Osteocyte (in vitro differentiated cells): ENCODE data around the gene SLCO2A1. TPM values are rescaled to one million over a fixed set of nuclear protein-coding genes. Genes with fewer than 3 reads are reported as not detected.

Experiments used
- DNase-seq: peaks from one replicate; pipeline ENCODE4 v3.0.0; 2021; ENCODE audit warnings: mixed read lengths; ENCODE audit not compliant: unreplicated experiment; ENCODE audit errors: extremely low spot score
- H3K27ac Mint-ChIP-seq: one replicate; pipeline ENCODE4 v1.8.0; 2021; ENCODE audit warnings: mild to moderate bottlenecking, mixed read lengths; ENCODE audit not compliant: unreplicated experiment
- H3K27me3 Mint-ChIP-seq: one replicate; pipeline ENCODE4 v1.8.0; 2021; ENCODE audit warnings: mixed read lengths; ENCODE audit not compliant: unreplicated experiment
- H3K36me3 Mint-ChIP-seq: one replicate; pipeline ENCODE4 v1.8.0; 2021; ENCODE audit warnings: mixed read lengths; ENCODE audit not compliant: unreplicated experiment
- H3K4me1 Mint-ChIP-seq: one replicate; pipeline ENCODE4 v1.8.0; 2021; ENCODE audit warnings: mixed read lengths; ENCODE audit not compliant: unreplicated experiment
- H3K4me3 Mint-ChIP-seq: one replicate; pipeline ENCODE4 v1.8.0; 2021; ENCODE audit warnings: mild to moderate bottlenecking, moderate library complexity, mixed read lengths; ENCODE audit not compliant: unreplicated experiment
- H3K9me3 Mint-ChIP-seq: one replicate; pipeline ENCODE4 v1.8.0; 2021; ENCODE audit warnings: mixed read lengths; ENCODE audit not compliant: unreplicated experiment
- CTCF ChIP-seq: fragments of 200-600 bp; sonication (generic); IDR thresholded peaks from 2 replicates; pipeline ENCODE4 v1.5.0; 2021; ENCODE audit warnings: antibody characterized with exemption, mild to moderate bottlenecking, moderate library complexity
- total RNA-seq: library from RNA; stranded (reverse); gene quantifications from 2 replicates; pipeline ENCODE4 v1.2.1, GENCODE V29; 2021

The SLCO2A1 gene
- total RNA-seq, 1 donor from 2014 or later = 9.8 TPM

GRCh38 chr3:134066158-134066541 is 36.4 kb upstream of the SLCO2A1 start:
- Mint-ChIP-seq H3K9me3 (no peaks in the 10 kb centered on the region), H3K27me3 (no peaks in the 10 kb centered on the region), H3K36me3 (no peaks in the 10 kb centered on the region), H3K4me3 (no peak overlapping the region), H3K4me1 (peaks cover 39% of the 10 kb centered on the region), H3K27ac (peak overlapping the region; percentile 60)
- peak; percentile 70 for DNase-seq
- no peak for TF ChIP-seq CTCF

DNA sequence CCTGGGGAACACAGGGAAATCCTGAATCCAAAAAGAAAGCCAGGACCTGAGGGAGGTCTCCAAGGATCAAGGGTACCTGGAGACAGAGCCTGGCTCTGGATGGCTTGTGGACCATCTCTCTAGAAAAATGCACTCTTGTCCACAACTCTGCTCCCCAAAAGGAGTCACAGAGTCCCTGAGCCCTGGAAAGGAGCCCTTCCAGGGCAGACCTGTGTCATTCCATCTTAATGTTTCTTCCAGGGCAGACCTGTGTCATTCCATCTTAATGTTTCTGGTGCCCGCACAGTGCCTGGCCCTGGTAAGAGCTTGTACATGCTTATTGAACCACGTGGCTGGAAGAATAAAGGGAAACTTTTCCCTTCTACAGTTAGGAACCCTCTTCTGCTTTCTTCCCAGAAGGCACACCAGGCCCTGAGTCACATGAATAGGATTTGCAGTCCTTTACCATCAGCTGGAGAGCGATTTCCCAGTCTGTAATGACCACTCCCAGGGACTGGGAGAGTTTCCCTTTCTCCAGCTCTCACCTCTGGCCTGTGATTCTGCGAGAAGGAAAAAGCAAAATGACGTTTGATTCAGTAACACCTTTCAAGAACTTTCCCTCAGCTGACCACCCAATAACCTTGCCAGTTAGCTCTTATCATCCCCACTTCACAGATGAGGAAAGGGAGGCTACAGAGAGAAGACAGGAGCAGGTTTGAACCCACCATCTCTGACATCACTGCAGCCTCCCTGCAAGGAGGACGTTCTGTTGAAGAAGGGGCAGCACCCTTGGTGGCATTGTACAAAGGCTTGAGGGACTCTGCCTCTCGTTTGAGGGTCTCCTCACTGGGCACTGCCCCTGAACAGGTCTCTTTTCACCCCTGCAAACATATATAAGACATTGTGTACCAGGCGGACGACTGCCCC is 35.8 kb upstream of the SLCO2A1 start:
- H3K36me3 Mint-ChIP-seq = no peaks in the 10 kb centered on the region
- no peaks in the 10 kb centered on the region for H3K9me3 Mint-ChIP-seq
- no peak overlapping the region for H3K4me3 Mint-ChIP-seq
- peak overlapping the region; percentile 60 for H3K27ac Mint-ChIP-seq
- peaks cover 41% of the 10 kb centered on the region for H3K4me1 Mint-ChIP-seq
- TF ChIP-seq CTCF = no peak
- DNase-seq = peak; percentile 25
- no peaks in the 10 kb centered on the region for H3K27me3 Mint-ChIP-seq

- no peaks in the 10 kb centered on the region for H3K36me3 Mint-ChIP-seq
- peaks cover 55% of the 10 kb centered on the region for H3K4me1 Mint-ChIP-seq
- no peaks in the 10 kb centered on the region for H3K9me3 Mint-ChIP-seq
- no peak overlapping the region for H3K4me3 Mint-ChIP-seq
- DNase-seq = peak; percentile 30
- H3K27me3 Mint-ChIP-seq = no peaks in the 10 kb centered on the region
- TF ChIP-seq CTCF = no peak
- no peak overlapping the region for H3K27ac Mint-ChIP-seq
Observed at GRCh38 chr3:134064081-134064480, 34.4 kb upstream of the SLCO2A1 start.

DNA sequence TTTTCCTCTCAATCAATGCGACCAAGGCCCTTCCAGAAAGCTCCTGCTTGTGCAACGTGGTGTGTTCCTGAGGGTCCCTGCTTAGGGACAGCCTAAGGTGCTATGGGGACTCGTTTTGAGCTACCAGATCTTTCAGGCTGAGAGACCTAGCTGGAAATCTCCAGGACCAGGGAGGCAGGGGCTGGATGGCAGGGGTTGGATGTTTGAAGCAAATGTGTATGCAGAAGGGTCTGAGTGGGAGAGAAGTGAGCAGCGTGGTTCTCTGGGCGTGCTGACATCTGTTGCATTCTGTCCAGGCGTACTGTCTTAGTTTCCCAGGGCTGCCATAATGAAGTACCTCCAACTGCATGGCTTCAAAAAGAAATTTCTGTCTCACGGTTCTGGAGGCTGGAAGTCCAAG is 31.7 kb upstream of the SLCO2A1 start:
- DNase-seq = peak; percentile 34
- Mint-ChIP-seq H3K4me1 (peaks cover 56% of the 10 kb centered on the region), H3K9me3 (no peaks in the 10 kb centered on the region), H3K36me3 (no peaks in the 10 kb centered on the region), H3K27ac (no peak overlapping the region), H3K27me3 (no peaks in the 10 kb centered on the region), H3K4me3 (no peak overlapping the region)
- no peak for TF ChIP-seq CTCF

DNA sequence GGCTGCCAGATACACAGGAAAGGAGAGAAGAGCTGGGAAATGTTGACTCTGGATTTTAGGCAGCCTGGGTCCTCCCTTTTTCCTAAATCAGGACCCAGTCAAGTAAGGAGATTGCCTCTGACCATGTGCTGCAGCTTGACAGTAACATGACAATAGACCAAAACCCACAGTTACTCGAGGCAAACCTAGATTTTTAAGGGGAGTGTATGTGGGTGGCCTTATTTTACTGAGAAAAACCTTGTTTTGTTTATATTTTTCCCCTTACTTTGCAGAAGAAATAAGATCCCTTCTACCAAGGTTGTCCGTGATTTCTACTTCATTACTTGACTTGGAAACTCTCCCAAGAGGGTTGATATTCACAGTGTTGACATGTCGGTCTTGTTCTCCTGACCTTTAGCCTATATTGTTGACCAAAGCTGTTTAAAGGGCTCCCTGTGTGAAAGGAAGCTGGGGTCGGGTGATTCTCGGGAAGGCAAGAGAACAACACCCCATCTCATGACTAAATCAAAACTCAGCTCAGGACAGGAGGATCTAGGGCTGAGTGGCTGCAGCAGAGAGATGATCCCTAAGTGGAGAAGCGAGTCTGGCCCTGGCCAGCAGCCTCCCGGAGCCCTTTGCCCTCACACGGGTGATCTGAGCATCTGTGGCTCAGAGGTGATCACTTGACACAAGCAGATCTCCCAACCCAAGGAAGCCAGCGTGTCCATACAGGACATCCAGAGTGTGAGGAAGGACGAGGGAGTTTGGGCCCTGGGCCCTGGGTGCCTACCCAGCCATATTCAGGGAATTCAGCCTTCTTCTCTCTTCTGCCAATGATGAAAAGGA is 31.0 kb upstream of the SLCO2A1 start:
- peak; percentile 65 for DNase-seq
- no peak overlapping the region for H3K4me3 Mint-ChIP-seq
- H3K9me3 Mint-ChIP-seq = no peaks in the 10 kb centered on the region
- H3K27ac Mint-ChIP-seq = peak overlapping the region; percentile 79
- H3K4me1 Mint-ChIP-seq = peaks cover 54% of the 10 kb centered on the region
- H3K27me3 Mint-ChIP-seq = no peaks in the 10 kb centered on the region
- no peaks in the 10 kb centered on the region for H3K36me3 Mint-ChIP-seq
- TF ChIP-seq CTCF = no peak
